WTC11 (cell line): ENCODE results near the gene SOCS4. TPM values are rescaled to one million over a fixed set of nuclear protein-coding genes. Genes with fewer than 3 reads are reported as not detected.

Source experiments
- ATAC-seq: fragments of 200-7000 bp; cut with Tn5 transposase; 2 replicates; pipeline ENCODE4 v1.10.0; 2021; ENCODE audit warnings: mild to moderate bottlenecking, moderate library complexity
- CTCF ChIA-PET: fragments of 300-600 bp; sonication (Branson Sonifier 250); formaldehyde crosslinking; loops from one replicate; lab custom pipeline; 2021; ENCODE audit warnings: antibody characterized with exemption; lab: Charles Lee
- POLR2A ChIA-PET: fragments of 350-600 bp; sonication (Branson Sonifier 250); formaldehyde crosslinking; loops from one replicate; lab custom pipeline; 2021; ENCODE audit warnings: antibody characterized with exemption; lab: Charles Lee
- DNase-seq: peaks from one replicate; pipeline ENCODE4 v3.0.0; 2021; ENCODE audit warnings: low spot score
- H3K27ac Mint-ChIP-seq: 2 replicates; pipeline ENCODE4 v1.8.0; 2021; ENCODE audit warnings: mixed read lengths
- H3K27me3 Mint-ChIP-seq: 2 replicates; pipeline ENCODE4 v1.8.0; 2021; ENCODE audit warnings: low read depth, mild to moderate bottlenecking, moderate library complexity, mixed read lengths
- H3K36me3 Mint-ChIP-seq: 2 replicates; pipeline ENCODE4 v1.8.0; 2021; ENCODE audit warnings: mixed read lengths
- H3K4me1 Mint-ChIP-seq: 2 replicates; pipeline ENCODE4 v1.8.0; 2022; ENCODE audit warnings: mixed read lengths
- H3K4me3 Mint-ChIP-seq: 2 replicates; pipeline ENCODE4 v1.8.0; 2021; ENCODE audit warnings: mild to moderate bottlenecking, moderate library complexity, mixed read lengths
- H3K9me3 Mint-ChIP-seq: 2 replicates; pipeline ENCODE4 v1.8.0; 2021; ENCODE audit warnings: mixed read lengths
- ATF6 ChIP-seq: sonication (generic); formaldehyde crosslinking; IDR thresholded peaks from 2 replicates; pipeline ENCODE4 v1.8.1; 2023; ENCODE audit warnings: mild to moderate bottlenecking, missing genetic modification reagents
- CDX4 ChIP-seq: fragments of 250-450 bp; sonication (Bioruptor Pico); IDR thresholded peaks from 2 replicates; pipeline ENCODE4 v1.9.0; 2021; ENCODE audit warnings: moderate library complexity, mild to moderate bottlenecking, inconsistent platforms, borderline replicate concordance
- CREM ChIP-seq: sonication (generic); formaldehyde crosslinking; IDR thresholded peaks from 2 replicates; pipeline ENCODE4 v1.8.1; 2022; ENCODE audit warnings: mild to moderate bottlenecking, missing genetic modification reagents, moderate library complexity
- FOXP4 ChIP-seq: sonication (generic); formaldehyde crosslinking; IDR thresholded peaks from 2 replicates; pipeline ENCODE4 v1.8.0; 2022; ENCODE audit warnings: mild to moderate bottlenecking, missing genetic modification reagents
- GRHL2 ChIP-seq: fragments of 250-450 bp; sonication (Bioruptor Pico); IDR thresholded peaks from 2 replicates; pipeline ENCODE4 v1.8.0; 2022; ENCODE audit warnings: mild to moderate bottlenecking, moderate library complexity; ENCODE audit not compliant: insufficient replicate concordance, severe bottlenecking
- HMGXB4 ChIP-seq: sonication (generic); formaldehyde crosslinking; IDR thresholded peaks from 2 replicates; pipeline ENCODE4 v1.8.1; 2023; ENCODE audit warnings: mild to moderate bottlenecking, moderate library complexity, missing genetic modification reagents
- JAZF1 ChIP-seq: fragments of 250-450 bp; sonication (Bioruptor Pico); IDR thresholded peaks from 2 replicates; pipeline ENCODE4 v1.9.0; 2021; ENCODE audit warnings: moderate library complexity, mild to moderate bottlenecking, inconsistent platforms
- MYBL2 ChIP-seq: sonication (generic); formaldehyde crosslinking; IDR thresholded peaks from 2 replicates; pipeline ENCODE4 v1.8.1; 2023; ENCODE audit warnings: mild to moderate bottlenecking, moderate library complexity, missing genetic modification reagents
- NFATC4 ChIP-seq: fragments of 250-450 bp; sonication (Bioruptor Pico); IDR thresholded peaks from 2 replicates; pipeline ENCODE4 v1.9.0; 2021; ENCODE audit warnings: mild to moderate bottlenecking
- NFE2L1 ChIP-seq: sonication (generic); formaldehyde crosslinking; IDR thresholded peaks from 2 replicates; pipeline ENCODE4 v1.8.1; 2023; ENCODE audit warnings: missing genetic modification reagents
- SOX15 ChIP-seq: fragments of 250-450 bp; sonication (Bioruptor Pico); IDR thresholded peaks from 2 replicates; pipeline ENCODE4 v1.9.0; 2021; ENCODE audit warnings: mild to moderate bottlenecking
- SP1 ChIP-seq: sonication (generic); formaldehyde crosslinking; conservative IDR thresholded peaks from 2 replicates; pipeline ENCODE4 v1.8.1; 2022; ENCODE audit warnings: missing genetic modification reagents
- TP53 ChIP-seq: sonication (generic); formaldehyde crosslinking; IDR thresholded peaks from 2 replicates; pipeline ENCODE4 v1.8.1; 2023; ENCODE audit warnings: mild to moderate bottlenecking, missing genetic modification reagents
- USF2 ChIP-seq: sonication (generic); formaldehyde crosslinking; IDR thresholded peaks from 2 replicates; pipeline ENCODE4 v1.8.1; 2023; ENCODE audit warnings: mild to moderate bottlenecking, missing genetic modification reagents, moderate library complexity
- ZNF121 ChIP-seq: sonication (generic); formaldehyde crosslinking; IDR thresholded peaks from 2 replicates; pipeline ENCODE4 v1.8.0; 2023; ENCODE audit warnings: missing genetic modification reagents
- ZNF263 ChIP-seq: sonication (generic); formaldehyde crosslinking; IDR thresholded peaks from 2 replicates; pipeline ENCODE4 v1.8.1; 2022; ENCODE audit warnings: low read depth, mild to moderate bottlenecking, moderate library complexity, missing genetic modification reagents
- ZNF512 ChIP-seq: sonication (generic); formaldehyde crosslinking; IDR thresholded peaks from 2 replicates; pipeline ENCODE4 v1.8.1; 2022; ENCODE audit warnings: missing genetic modification reagents, borderline replicate concordance
- total RNA-seq: library from RNA; stranded (reverse); gene quantifications from 3 replicates; pipeline ENCODE4 v1.2.3, GENCODE V29; 2021
- TF ChIP-seq, protein P1 (sequence below): sonication (generic); formaldehyde crosslinking; IDR thresholded peaks from 2 replicates; pipeline ENCODE4 v1.8.1; 2022; ENCODE audit warnings: low read depth, missing genetic modification reagents, borderline replicate concordance
- TF ChIP-seq, protein P2 (sequence below): sonication (generic); formaldehyde crosslinking; IDR thresholded peaks from 2 replicates; pipeline ENCODE4 v1.8.1; 2022; ENCODE audit warnings: mild to moderate bottlenecking, missing genetic modification reagents, moderate library complexity, borderline replicate concordance
- TF ChIP-seq, protein P3 (sequence below): sonication (generic); formaldehyde crosslinking; IDR thresholded peaks from 2 replicates; pipeline ENCODE4 v1.8.1; 2023; ENCODE audit warnings: mild to moderate bottlenecking, missing genetic modification reagents
- TF ChIP-seq, protein P4 (sequence below): sonication (generic); formaldehyde crosslinking; conservative IDR thresholded peaks from 2 replicates; pipeline ENCODE4 v1.8.1; 2022; ENCODE audit warnings: mild to moderate bottlenecking, missing genetic modification reagents

The SOCS4 gene
- total RNA-seq, 1 experiment from 2014 or later: 21.3 TPM

DNA sequence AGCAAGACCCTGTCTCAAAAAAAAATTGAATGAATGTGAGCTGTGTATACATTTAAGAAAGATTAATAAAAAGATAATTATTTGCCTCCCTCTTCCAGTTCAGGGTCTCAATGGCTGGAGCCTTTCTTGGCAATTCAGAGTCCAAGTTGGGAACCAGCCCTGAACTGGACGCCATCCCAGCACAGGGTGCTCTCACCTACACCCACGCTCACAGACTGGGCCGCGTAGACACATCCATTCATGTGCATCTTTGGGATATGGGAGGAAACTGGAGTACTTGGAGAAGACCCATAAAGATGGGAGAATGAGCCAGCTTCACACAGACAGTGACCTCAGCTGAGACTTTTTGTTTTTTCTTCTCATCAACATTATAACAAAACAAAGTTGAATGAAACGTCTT lies 30.9 kb downstream of the SOCS4 start (continued):
- TF ChIP-seq ZNF512 (CRISPR knock-in tag): no peak
- TF ChIP-seq, protein P1, sequence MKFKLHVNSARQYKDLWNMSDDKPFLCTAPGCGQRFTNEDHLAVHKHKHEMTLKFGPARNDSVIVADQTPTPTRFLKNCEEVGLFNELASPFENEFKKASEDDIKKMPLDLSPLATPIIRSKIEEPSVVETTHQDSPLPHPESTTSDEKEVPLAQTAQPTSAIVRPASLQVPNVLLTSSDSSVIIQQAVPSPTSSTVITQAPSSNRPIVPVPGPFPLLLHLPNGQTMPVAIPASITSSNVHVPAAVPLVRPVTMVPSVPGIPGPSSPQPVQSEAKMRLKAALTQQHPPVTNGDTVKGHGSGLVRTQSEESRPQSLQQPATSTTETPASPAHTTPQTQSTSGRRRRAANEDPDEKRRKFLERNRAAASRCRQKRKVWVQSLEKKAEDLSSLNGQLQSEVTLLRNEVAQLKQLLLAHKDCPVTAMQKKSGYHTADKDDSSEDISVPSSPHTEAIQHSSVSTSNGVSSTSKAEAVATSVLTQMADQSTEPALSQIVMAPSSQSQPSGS (CRISPR knock-in tag): no peak
- no peak for TF ChIP-seq SOX15 (CRISPR knock-in tag)
- no peak for TF ChIP-seq GRHL2 (CRISPR knock-in tag)
- TF ChIP-seq, protein P2, sequence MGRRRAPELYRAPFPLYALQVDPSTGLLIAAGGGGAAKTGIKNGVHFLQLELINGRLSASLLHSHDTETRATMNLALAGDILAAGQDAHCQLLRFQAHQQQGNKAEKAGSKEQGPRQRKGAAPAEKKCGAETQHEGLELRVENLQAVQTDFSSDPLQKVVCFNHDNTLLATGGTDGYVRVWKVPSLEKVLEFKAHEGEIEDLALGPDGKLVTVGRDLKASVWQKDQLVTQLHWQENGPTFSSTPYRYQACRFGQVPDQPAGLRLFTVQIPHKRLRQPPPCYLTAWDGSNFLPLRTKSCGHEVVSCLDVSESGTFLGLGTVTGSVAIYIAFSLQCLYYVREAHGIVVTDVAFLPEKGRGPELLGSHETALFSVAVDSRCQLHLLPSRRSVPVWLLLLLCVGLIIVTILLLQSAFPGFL (CRISPR knock-in tag): no peak
- no peak for TF ChIP-seq FOXP4 (CRISPR knock-in tag)
- TF ChIP-seq NFATC4: no peak
- TF ChIP-seq NFE2L1 (CRISPR knock-in tag): no peak
- TF ChIP-seq JAZF1 (CRISPR knock-in tag): no peak
- TF ChIP-seq CREM: no peak
- TF ChIP-seq ATF6: no peak
- TF ChIP-seq MYBL2 (CRISPR knock-in tag): no peak
- TF ChIP-seq, protein P3, sequence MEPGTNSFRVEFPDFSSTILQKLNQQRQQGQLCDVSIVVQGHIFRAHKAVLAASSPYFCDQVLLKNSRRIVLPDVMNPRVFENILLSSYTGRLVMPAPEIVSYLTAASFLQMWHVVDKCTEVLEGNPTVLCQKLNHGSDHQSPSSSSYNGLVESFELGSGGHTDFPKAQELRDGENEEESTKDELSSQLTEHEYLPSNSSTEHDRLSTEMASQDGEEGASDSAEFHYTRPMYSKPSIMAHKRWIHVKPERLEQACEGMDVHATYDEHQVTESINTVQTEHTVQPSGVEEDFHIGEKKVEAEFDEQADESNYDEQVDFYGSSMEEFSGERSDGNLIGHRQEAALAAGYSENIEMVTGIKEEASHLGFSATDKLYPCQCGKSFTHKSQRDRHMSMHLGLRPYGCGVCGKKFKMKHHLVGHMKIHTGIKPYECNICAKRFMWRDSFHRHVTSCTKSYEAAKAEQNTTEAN: no peak
- TF ChIP-seq USF2 (CRISPR knock-in tag): no peak

DNA sequence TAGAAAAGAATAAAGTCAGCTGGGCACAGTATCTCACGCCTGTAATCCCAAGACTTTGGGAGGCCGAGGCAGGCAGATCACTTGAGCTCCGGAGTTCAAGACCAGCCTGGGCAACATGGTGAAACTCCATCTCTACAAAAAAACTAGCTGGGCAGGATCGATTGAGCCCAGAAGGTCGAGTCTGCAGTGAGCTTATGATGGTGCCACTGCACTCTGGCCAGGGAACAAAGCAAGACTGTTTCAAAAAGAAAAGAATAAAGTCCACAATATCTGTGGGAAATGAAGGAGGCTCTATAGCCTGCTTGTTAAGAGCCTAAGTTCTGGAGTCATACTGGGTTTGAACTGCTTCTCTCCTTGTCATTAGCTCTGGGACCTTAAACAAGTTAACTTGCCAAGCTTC lies 32.3 kb downstream of the SOCS4 start:
- peaks cover 52% of the 10 kb centered on the region for H3K36me3 Mint-ChIP-seq
- peaks cover 4% of the 10 kb centered on the region; the same call in 1 of the 2 replicates for H3K9me3 Mint-ChIP-seq
- H3K27me3 Mint-ChIP-seq: no peaks in the 10 kb centered on the region
- H3K27ac Mint-ChIP-seq: peak overlapping the region; percentile 20
- ChIA-PET CTCF (interaction anchor here (0.7 to 1.4 kb wide), 2 partner anchors 8 to 70 kb away, joined by 4 to 5 read pairs; no protein-coding TSS in a partner anchor), POLR2A (no interaction called here)
- ATAC-seq: no peak
- no peak for DNase-seq
- peaks cover 7% of the 10 kb centered on the region for H3K4me1 Mint-ChIP-seq
- no peak overlapping the region for H3K4me3 Mint-ChIP-seq
- TF ChIP-seq SP1 (CRISPR knock-in tag): no peak
- TF ChIP-seq, protein P2 (CRISPR knock-in tag): no peak
- TF ChIP-seq ZNF263: no peak
- TF ChIP-seq CDX4: no peak
- TF ChIP-seq, protein P4, sequence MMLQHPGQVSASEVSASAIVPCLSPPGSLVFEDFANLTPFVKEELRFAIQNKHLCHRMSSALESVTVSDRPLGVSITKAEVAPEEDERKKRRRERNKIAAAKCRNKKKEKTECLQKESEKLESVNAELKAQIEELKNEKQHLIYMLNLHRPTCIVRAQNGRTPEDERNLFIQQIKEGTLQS: no peak
- TF ChIP-seq TP53 (CRISPR knock-in tag): no peak
- no peak for TF ChIP-seq HMGXB4 (CRISPR knock-in tag)
- TF ChIP-seq ZNF121: no peak
- no peak for TF ChIP-seq SOX15 (CRISPR knock-in tag)
